H9 (cell line): ENCODE measurements around the gene TTC7B. TPM values are rescaled to one million over a fixed set of nuclear protein-coding genes. Genes with fewer than 3 reads are reported as not detected.

Experiments used
- DNase-seq: peaks from one replicate; pipeline ENCODE4 v3.0.0-alpha.2; 2017
- H2AFZ ChIP-seq: one replicate; pipeline ENCODE4 v1.6.1; 2013; ENCODE audit warnings: mild to moderate bottlenecking, low read length, control low read depth, moderate library complexity
- H2AK5ac ChIP-seq: 2 replicates; pipeline ENCODE4 v1.6.1; 2013; ENCODE audit warnings: low read length, control low read depth, mixed read lengths; ENCODE audit not compliant: insufficient read length
- H2BK120ac ChIP-seq: one replicate; pipeline ENCODE4 v1.6.1; 2013; ENCODE audit warnings: low read depth, mild to moderate bottlenecking, low read length, control low read depth, inconsistent platforms; ENCODE audit not compliant: poor library complexity, severe bottlenecking
- H2BK12ac ChIP-seq: 2 replicates; pipeline ENCODE4 v1.6.1; 2013; ENCODE audit warnings: low read length, control low read depth, mixed read lengths, low read depth; ENCODE audit not compliant: insufficient read length
- H2BK15ac ChIP-seq: 2 replicates; pipeline ENCODE4 v1.6.1; 2013; ENCODE audit warnings: low read depth, low read length, control low read depth
- H2BK20ac ChIP-seq: one replicate; pipeline ENCODE4 v1.6.1; 2013; ENCODE audit warnings: low read depth, mild to moderate bottlenecking, low read length, control low read depth, inconsistent platforms; ENCODE audit not compliant: poor library complexity, severe bottlenecking
- H2BK5ac ChIP-seq: 2 replicates; pipeline ENCODE4 v1.6.1; 2013; ENCODE audit warnings: low read length, control low read depth, mixed read lengths; ENCODE audit not compliant: insufficient read length
- H3K14ac ChIP-seq: 2 replicates; pipeline ENCODE4 v1.6.1; 2013; ENCODE audit warnings: low read length, control low read depth; ENCODE audit not compliant: insufficient read depth
- H3K18ac ChIP-seq: 2 replicates; pipeline ENCODE4 v1.6.1; 2013; ENCODE audit warnings: low read depth, mild to moderate bottlenecking, mixed read lengths, low read length, control low read depth; ENCODE audit not compliant: insufficient read length
- H3K23ac ChIP-seq: 2 replicates; pipeline ENCODE4 v1.6.1; 2013; ENCODE audit warnings: low read length, control low read depth, mixed read lengths, low read depth; ENCODE audit not compliant: insufficient read length
- H3K23me2 ChIP-seq: 2 replicates; pipeline ENCODE4 v1.6.1; 2013; ENCODE audit warnings: low read depth, mild to moderate bottlenecking, mixed read lengths, low read length, control low read depth; ENCODE audit not compliant: insufficient read length, poor library complexity, severe bottlenecking
- H3K27ac ChIP-seq: 2 replicates; pipeline ENCODE4 v1.5.1; 2013; ENCODE audit warnings: low read length, control low read depth, mixed read lengths, low read depth; ENCODE audit not compliant: insufficient read length
- H3K27me3 ChIP-seq: 2 replicates; pipeline ENCODE4 v1.6.1; 2013; ENCODE audit warnings: low read length, control low read depth, inconsistent platforms; ENCODE audit not compliant: insufficient read depth
- H3K4ac ChIP-seq: 2 replicates; pipeline ENCODE4 v1.6.1; 2013; ENCODE audit warnings: low read depth, mild to moderate bottlenecking, control low read depth, inconsistent platforms, low read length, moderate library complexity
- H3K4me1 ChIP-seq: 2 replicates; pipeline ENCODE4 v1.6.1; 2013; ENCODE audit warnings: low read length, control low read depth, inconsistent platforms; ENCODE audit not compliant: insufficient read depth
- H3K4me2 ChIP-seq: 2 replicates; pipeline ENCODE4 v1.6.1; 2013; ENCODE audit warnings: low read length, control low read depth, mixed read lengths; ENCODE audit not compliant: insufficient read length, insufficient read depth
- H3K56ac ChIP-seq: 2 replicates; pipeline ENCODE4 v1.6.1; 2013; ENCODE audit warnings: low read depth, mild to moderate bottlenecking, mixed read lengths, low read length, control low read depth; ENCODE audit not compliant: insufficient read length
- H3K79me1 ChIP-seq: 2 replicates; pipeline ENCODE4 v1.6.1; 2013; ENCODE audit warnings: low read depth, mild to moderate bottlenecking, moderate library complexity, low read length, control low read depth, inconsistent platforms; ENCODE audit not compliant: insufficient read depth, poor library complexity, severe bottlenecking
- H3K79me2 ChIP-seq: 2 replicates; pipeline ENCODE4 v1.6.1; 2013; ENCODE audit warnings: low read length, control low read depth, inconsistent platforms; ENCODE audit not compliant: insufficient read depth
- H3K9ac ChIP-seq: 2 replicates; pipeline ENCODE4 v1.6.1; 2013; ENCODE audit warnings: low read length, control low read depth, mixed read lengths; ENCODE audit not compliant: insufficient read length; ENCODE audit errors: extremely low read depth
- H3K9me3 ChIP-seq: one replicate; pipeline ENCODE4 v1.6.1; 2013; ENCODE audit warnings: low read depth, low read length, inconsistent platforms; ENCODE audit not compliant: control insufficient read depth
- H3T11ph ChIP-seq: one replicate; pipeline ENCODE4 v1.6.1; 2013; ENCODE audit warnings: mild to moderate bottlenecking, low read length, control low read depth, inconsistent platforms
- H4K20me1 ChIP-seq: one replicate; pipeline ENCODE4 v1.6.1; 2013; ENCODE audit not compliant: control insufficient read depth, insufficient read length, insufficient read depth
- H4K5ac ChIP-seq: 2 replicates; pipeline ENCODE4 v1.6.1; 2013; ENCODE audit warnings: low read depth, mild to moderate bottlenecking, mixed read lengths, low read length, control low read depth; ENCODE audit not compliant: insufficient read length
- H4K8ac ChIP-seq: replicated peaks from 2 replicates; pipeline ENCODE4 v1.6.1; 2013; ENCODE audit warnings: low read length, control low read depth, mixed read lengths, low read depth; ENCODE audit not compliant: insufficient read length
- H4K91ac ChIP-seq: 2 replicates; pipeline ENCODE4 v1.6.1; 2013; ENCODE audit warnings: low read depth, mild to moderate bottlenecking, moderate library complexity, mixed read lengths, low read length, control low read depth; ENCODE audit not compliant: insufficient read length
- H3K27ac Mint-ChIP-seq, 3 experiments: 2 replicates in 2 of 3; 3 replicates in 1 of 3; pipeline ENCODE4 v1.8.0; 2020 to 2021; ENCODE audit warnings: mixed read lengths in 3 of 3, mild to moderate bottlenecking in 1 of 3, moderate library complexity in 1 of 3
- H3K27me3 Mint-ChIP-seq: 2 replicates; pipeline ENCODE4 v1.8.0; 2021; ENCODE audit warnings: low read depth, mild to moderate bottlenecking, moderate library complexity, mixed read lengths
- H3K36me3 Mint-ChIP-seq, 3 experiments: 2 replicates in 2 of 3; 3 replicates in 1 of 3; pipeline ENCODE4 v1.8.0; 2020 to 2021; ENCODE audit warnings: low read depth in 3 of 3, mixed read lengths in 3 of 3; ENCODE audit not compliant: insufficient read depth in 1 of 3
- H3K4me1 Mint-ChIP-seq, 2 experiments: 2 replicates each; pipeline ENCODE4 v1.8.0; 2020; ENCODE audit warnings: mixed read lengths in 2 of 2
- H3K4me3 Mint-ChIP-seq, 2 experiments: 2 replicates in 1 of 2; 3 replicates in 1 of 2; pipeline ENCODE4 v1.8.0; 2020 to 2021; ENCODE audit warnings: mild to moderate bottlenecking in 2 of 2, mixed read lengths in 2 of 2, moderate library complexity in 1 of 2
- H3K9me3 Mint-ChIP-seq, 2 experiments: 2 replicates in 1 of 2; 3 replicates in 1 of 2; pipeline ENCODE4 v1.8.0; 2020; ENCODE audit warnings: mild to moderate bottlenecking in 2 of 2, mixed read lengths in 2 of 2, moderate library complexity in 1 of 2
- WGBS: extraction: QIAGEN DNeasy Blood & Tissue Kit; methylation state at CpG from one replicate; pipeline ENCODE4 v1.1.7; 2013; ENCODE audit warnings: missing lambda C conversion rate, low lambda C conversion rate, mixed read lengths; ENCODE audit not compliant: insufficient read length; ENCODE audit errors: extremely low coverage; 5-methylcytosine and 5-hydroxymethylcytosine counted together
- total RNA-seq: library from RNA; stranded (reverse); gene quantifications from 2 replicates; pipeline ENCODE4 v1.2.1, GENCODE V29; 2021
- TF ChIP-seq, protein P1 (sequence below): fragments of 200-600 bp; sonication (generic); conservative IDR thresholded peaks from 3 replicates; pipeline ENCODE4 v1.8.0; 2021; ENCODE audit warnings: antibody characterized with exemption, mild to moderate bottlenecking

TTC7B gene
- total RNA-seq, 1 experiment from 2014 or later: 33.7 TPM

DNA sequence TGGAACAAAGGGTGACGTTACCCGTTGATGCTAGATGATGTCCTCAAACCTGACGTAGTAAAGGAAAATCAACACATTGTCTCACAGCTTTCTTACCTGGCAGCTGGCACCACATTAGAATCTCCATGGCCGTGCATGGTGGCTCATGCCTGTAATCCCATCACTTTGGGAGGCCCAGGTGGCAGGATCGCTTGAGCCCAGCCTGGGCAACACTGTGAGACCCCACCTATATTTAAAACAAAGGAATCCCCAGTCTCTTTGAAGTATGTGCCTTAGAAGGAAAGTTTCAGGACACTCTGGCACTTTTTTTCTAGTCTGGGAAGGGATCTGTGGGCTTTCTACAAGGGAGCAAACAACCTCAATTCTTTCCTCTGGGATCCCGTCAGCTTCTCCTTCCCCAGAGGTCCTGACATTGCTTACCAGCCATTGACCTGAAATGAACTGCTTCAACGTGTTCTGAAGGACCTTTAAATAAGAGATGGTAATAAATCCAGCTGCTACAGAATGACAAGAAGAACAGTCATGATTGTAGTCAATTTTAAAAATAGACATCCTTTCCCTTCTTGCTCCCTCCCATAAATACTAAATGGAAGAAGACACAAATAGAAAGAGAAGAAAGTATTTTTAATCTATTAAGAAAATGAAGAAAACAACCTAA is 33.7 kb upstream of the TTC7B start:
- no peak for DNase-seq
- H2BK5ac ChIP-seq: no peak overlapping the region
- WGBS: no CpG with 5 or more reads among the region's 7 CpGs

More for the DNA sequence above, 33.7 kb upstream of the TTC7B start:
- H3K27ac ChIP-seq: no peak overlapping the region
- no peak overlapping the region for H3K4ac ChIP-seq
- no peak overlapping the region for H3K18ac ChIP-seq
- no peak overlapping the region for H3T11ph ChIP-seq
- no peak overlapping the region for H2BK15ac ChIP-seq
- no peaks in the 10 kb centered on the region for H3K9me3 Mint-ChIP-seq
- H3K27me3 Mint-ChIP-seq: no peaks in the 10 kb centered on the region
- no peak overlapping the region for H3K56ac ChIP-seq
- H3K14ac ChIP-seq: no peak overlapping the region
- H2AK5ac ChIP-seq: no peak overlapping the region
- no peak overlapping the region for H2BK20ac ChIP-seq
- no peaks in the 10 kb centered on the region for H3K79me1 ChIP-seq
- H3K27me3 ChIP-seq: no peaks in the 10 kb centered on the region; the same call in 1 of the 2 replicates
- H2BK12ac ChIP-seq: no peak overlapping the region
- no peak overlapping the region for H4K5ac ChIP-seq
- H3K4me1 ChIP-seq: no peaks in the 10 kb centered on the region; the same call in 1 of the 2 replicates
- H4K8ac ChIP-seq: no peak overlapping the region
- H3K4me2 ChIP-seq: no peak overlapping the region
- no peaks in the 10 kb centered on the region; a peak in 1 of 7 replicates for H3K36me3 Mint-ChIP-seq
- no peak overlapping the region for H4K91ac ChIP-seq
- H3K79me2 ChIP-seq: no peaks in the 10 kb centered on the region
- peak overlapping the region in 1 of 3 experiments; percentile 49; a peak in 2 of 7 replicates for H3K27ac Mint-ChIP-seq
- H3K9me3 ChIP-seq: no peaks in the 10 kb centered on the region
- H3K4me1 Mint-ChIP-seq: peaks cover 8 to 10% of the 10 kb centered on the region in 2 experiments
- no peak overlapping the region for H2AFZ ChIP-seq
- no peak overlapping the region for H3K4me3 Mint-ChIP-seq
- H3K23ac ChIP-seq: no peak overlapping the region
- no peak overlapping the region for H3K9ac ChIP-seq
- TF ChIP-seq, protein P1, sequence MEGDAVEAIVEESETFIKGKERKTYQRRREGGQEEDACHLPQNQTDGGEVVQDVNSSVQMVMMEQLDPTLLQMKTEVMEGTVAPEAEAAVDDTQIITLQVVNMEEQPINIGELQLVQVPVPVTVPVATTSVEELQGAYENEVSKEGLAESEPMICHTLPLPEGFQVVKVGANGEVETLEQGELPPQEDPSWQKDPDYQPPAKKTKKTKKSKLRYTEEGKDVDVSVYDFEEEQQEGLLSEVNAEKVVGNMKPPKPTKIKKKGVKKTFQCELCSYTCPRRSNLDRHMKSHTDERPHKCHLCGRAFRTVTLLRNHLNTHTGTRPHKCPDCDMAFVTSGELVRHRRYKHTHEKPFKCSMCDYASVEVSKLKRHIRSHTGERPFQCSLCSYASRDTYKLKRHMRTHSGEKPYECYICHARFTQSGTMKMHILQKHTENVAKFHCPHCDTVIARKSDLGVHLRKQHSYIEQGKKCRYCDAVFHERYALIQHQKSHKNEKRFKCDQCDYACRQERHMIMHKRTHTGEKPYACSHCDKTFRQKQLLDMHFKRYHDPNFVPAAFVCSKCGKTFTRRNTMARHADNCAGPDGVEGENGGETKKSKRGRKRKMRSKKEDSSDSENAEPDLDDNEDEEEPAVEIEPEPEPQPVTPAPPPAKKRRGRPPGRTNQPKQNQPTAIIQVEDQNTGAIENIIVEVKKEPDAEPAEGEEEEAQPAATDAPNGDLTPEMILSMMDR: no peak
- no peaks in the 10 kb centered on the region for H3K23me2 ChIP-seq
- H4K20me1 ChIP-seq: no peaks in the 10 kb centered on the region
- no peak overlapping the region for H2BK120ac ChIP-seq
